Endothelial cell of umbilical vein (primary cell): ENCODE measurements around the gene KCNH1. TPM values are rescaled to one million over a fixed set of nuclear protein-coding genes. Genes with fewer than 3 reads are reported as not detected.

ENCODE experiments used
- BruUV-seq: library from RNA; stranded (reverse); fragments of 400-500 nt; replicated peaks from 2 replicates; lab custom pipeline; 2021; lab: Mats Ljungman, UMichigan
- CTCF ChIA-PET: fragments of 300-600, 350-600 bp; sonication (Branson Sonifier 250); formaldehyde crosslinking; loops from one replicate; lab custom pipeline; 2021; ENCODE audit warnings: antibody characterized with exemption, inconsistent platforms; lab: Charles Lee
- POLR2A ChIA-PET: fragments of 300-600, 350-600 bp; sonication (Branson Sonifier 250); formaldehyde crosslinking; loops from one replicate; lab custom pipeline; 2021; ENCODE audit warnings: antibody characterized with exemption, inconsistent platforms; lab: Charles Lee
- DNase-seq: peaks from one replicate; pipeline ENCODE4 v3.0.0-alpha.2; 2011; ENCODE audit warnings: low read depth, low spot score
- FAIRE-seq: peaks from 2 replicates; lab custom pipeline; 2011; peaks lifted over from hg19 to GRCh38; lab: Jason Lieb, UNC
- H2AFZ ChIP-seq: 2 replicates; pipeline ENCODE4 v1.6.0; 2012; ENCODE audit warnings: low read depth, low read length, control low read depth, inconsistent platforms
- H3K27ac ChIP-seq: 2 replicates; pipeline ENCODE4 v1.5.1; 2011; ENCODE audit warnings: low read depth, mild to moderate bottlenecking, control low read depth, low read length, moderate library complexity; ENCODE audit not compliant: insufficient read depth
- H3K27me3 ChIP-seq, 2 experiments: 2 replicates each; pipeline versions ENCODE4 v1.6.0 to v1.6.1; 2011; ENCODE audit warnings: low read length in 2 of 2, mixed read lengths in 1 of 2; ENCODE audit not compliant: control insufficient read depth in 2 of 2, insufficient read depth in 2 of 2
- H3K36me3 ChIP-seq, 2 experiments: 2 replicates in 1 of 2; 3 replicates in 1 of 2; pipeline ENCODE4 v1.5.1; 2011; ENCODE audit warnings: low read length in 2 of 2, mild to moderate bottlenecking in 1 of 2, moderate library complexity in 1 of 2; ENCODE audit not compliant: control insufficient read depth in 2 of 2, insufficient read depth in 2 of 2; ENCODE audit errors: extremely low read depth in 1 of 2
- H3K4me1 ChIP-seq: 3 replicates; pipeline ENCODE4 v1.5.1; 2011; ENCODE audit warnings: mild to moderate bottlenecking, low read length; ENCODE audit not compliant: control insufficient read depth, insufficient read depth; ENCODE audit errors: extremely low read depth
- H3K4me2 ChIP-seq: 2 replicates; pipeline ENCODE4 v1.6.1; 2011; ENCODE audit warnings: low read length, control low read depth, mixed read lengths; ENCODE audit not compliant: insufficient read depth
- H3K4me3 ChIP-seq, 3 experiments: fragments of 200-600 bp in 1 of 3; sonication (generic), shearing (Covaris generic) in 1 of 3; replicated peaks in 1 of 3; 2 replicates each; pipeline ENCODE4 v1.5.1; 2011 to 2016; ENCODE audit warnings: control low read depth in 3 of 3, low read length in 3 of 3, mild to moderate bottlenecking in 2 of 3, inconsistent platforms in 1 of 3, low read depth in 1 of 3, moderate library complexity in 1 of 3; ENCODE audit not compliant: insufficient read depth in 1 of 3
- H3K79me2 ChIP-seq: 2 replicates; pipeline ENCODE4 v1.6.0; 2012; ENCODE audit warnings: low read length, inconsistent platforms; ENCODE audit not compliant: control insufficient read depth, insufficient read depth
- H3K9ac ChIP-seq: replicated peaks from 2 replicates; pipeline ENCODE3; 2011; ENCODE audit warnings: low read length, control low read depth; ENCODE audit not compliant: insufficient read depth; ENCODE audit errors: extremely low read depth
- H3K9me1 ChIP-seq: replicated peaks from 3 replicates; pipeline ENCODE4 v1.6.0; 2011; ENCODE audit warnings: mild to moderate bottlenecking, low read length; ENCODE audit not compliant: control insufficient read depth, insufficient read depth; ENCODE audit errors: extremely low read depth
- H3K9me3 ChIP-seq: replicated peaks from 2 replicates; pipeline ENCODE4 v1.5.1; 2012; ENCODE audit warnings: low read length, inconsistent platforms; ENCODE audit not compliant: control insufficient read depth, insufficient read depth
- H4K20me1 ChIP-seq: replicated peaks from 2 replicates; pipeline ENCODE3; 2011; ENCODE audit warnings: mild to moderate bottlenecking, low read length; ENCODE audit not compliant: control insufficient read depth, insufficient read depth; ENCODE audit errors: extremely low read depth
- CTCF ChIP-seq, 2 donors: IDR thresholded peaks; 1 replicate in 1 of 2; 2 replicates in 1 of 2; pipeline ENCODE4 v1.5.1; 2011; ENCODE audit warnings: low read length in 2 of 2, mild to moderate bottlenecking in 2 of 2, moderate library complexity in 2 of 2, control low read depth in 1 of 2, inconsistent platforms in 1 of 2, low read depth in 1 of 2; ENCODE audit not compliant: insufficient read depth in 1 of 2; ENCODE audit errors: extremely low read depth in 1 of 2
- FOS ChIP-seq: IDR thresholded peaks from 2 replicates; pipeline ENCODE4 v1.6.1; 2011; ENCODE audit warnings: mild to moderate bottlenecking, low read length, moderate library complexity, borderline replicate concordance; ENCODE audit not compliant: insufficient read depth
- GATA2 ChIP-seq: IDR thresholded peaks from 2 replicates; pipeline ENCODE4 v1.7.0; 2011; ENCODE audit warnings: low read depth, mild to moderate bottlenecking, moderate library complexity, mixed read lengths, low read length; ENCODE audit not compliant: insufficient read length, insufficient read depth
- JUN ChIP-seq: IDR thresholded peaks from 2 replicates; pipeline ENCODE4 v1.6.1; 2011; ENCODE audit warnings: borderline replicate concordance, low read depth; ENCODE audit not compliant: insufficient read length, insufficient read depth
- MAX ChIP-seq: IDR thresholded peaks from 2 replicates; pipeline ENCODE4 v1.6.1; 2011; ENCODE audit not compliant: insufficient read depth, insufficient read length
- MYC ChIP-seq: IDR thresholded peaks from one replicate; pipeline ENCODE4 v1.6.1; 2011; ENCODE audit warnings: mild to moderate bottlenecking, low read depth, low read length
- POLR2A ChIP-seq: IDR thresholded peaks from 2 replicates; pipeline ENCODE4 v1.6.1; 2012; ENCODE audit warnings: low read depth, mild to moderate bottlenecking, control low read depth, low read length
- POLR2AphosphoS5 ChIP-seq: IDR thresholded peaks from 2 replicates; pipeline ENCODE4 v1.6.1; 2012; ENCODE audit warnings: low read depth, mild to moderate bottlenecking, control low read depth, low read length, moderate library complexity; ENCODE audit not compliant: insufficient read depth
- dilution Hi-C: fragments of 300-500 bp; cut with MboI; formaldehyde crosslinking; loops from one replicate; pipeline ENCODE4 v1.15.0; 2019; ENCODE audit warnings: low sequenced_read_pairs; ENCODE audit not compliant: extremely low pct_ligation_motif_present
- intact Hi-C: fragments of 100-400 bp; cut with micrococcal nuclease; formaldehyde crosslinking; loops from one replicate; pipeline ENCODE4 v1.10.0; 2022
- polyA plus RNA-seq, 4 experiments: library from polyadenylated mRNA; depleted of rRNA in 3 of 4; stranded (reverse) in 3 of 4; unstranded in 1 of 4; fragments of >200 nt; gene quantifications; 2 replicates each; pipeline versions ENCODE4 v1.2.1 to v1.2.3, GENCODE V29; 2011 to 2012; ENCODE audit warnings: missing spikeins in 1 of 4
- total RNA-seq: library from RNA; stranded (reverse); gene quantifications from 2 replicates; pipeline ENCODE4 v1.2.3, GENCODE V29; 2021

Gene KCNH1
- total and polyA plus RNA-seq, 2 donors (not counting 3 experiments of a cell fraction or from before 2014, with no cell fraction given): not detected

GRCh38 chr1:210801501-210801900, 332.4 kb downstream of the KCNH1 start:
- Histone ChIP-seq H3K9me3 (peaks cover 8% of the 10 kb centered on the region), H3K4me2 (no peak overlapping the region), H3K4me1 (no peaks in the 10 kb centered on the region), H3K27ac (no peak overlapping the region), H3K9ac (no peak overlapping the region), H3K9me1 (no peaks in the 10 kb centered on the region), H3K4me3 (no peak overlapping the region), H3K79me2 (no peaks in the 10 kb centered on the region), H3K27me3 (no peaks in the 10 kb centered on the region), H3K36me3 (no peaks in the 10 kb centered on the region), H4K20me1 (no peaks in the 10 kb centered on the region), H2AFZ (no peak overlapping the region)
- TF ChIP-seq MAX (no peak), JUN (no peak), POLR2A (no peak), POLR2AphosphoS5 (no peak), CTCF (IDR thresholded peaks at IDR 0.05; ENCODE audit: extremely low read depth in 1 of 2, insufficient read depth in 1 of 2, low read depth in 1 of 2, low read length in 2 of 2) (no peak), FOS (no peak), GATA2 (no peak), MYC (no peak)
- no TSS peak for BruUV-seq
- POLR2A ChIA-PET: no interaction called here
- dilution Hi-C loops (no loop called here), intact Hi-C loops (no loop called here)
- CTCF ChIA-PET: no interaction called here
- DNase-seq: no peak
- FAIRE-seq: no peak
